HepG2 (cell line): ENCODE measurements around the gene DSG2. TPM values are rescaled to one million over a fixed set of nuclear protein-coding genes. Genes with fewer than 3 reads are reported as not detected.
A peak's percentile ranks its signal among the peaks of the same experiment; 100 is the strongest.

Experiments
- HES4 ChIP-seq: sonication (generic); formaldehyde crosslinking; IDR thresholded peaks from 2 replicates; pipeline ENCODE4 v1.9.0; 2021; ENCODE audit warnings: mild to moderate bottlenecking, missing genetic modification reagents, borderline replicate concordance
- IKZF4 ChIP-seq: sonication (generic); formaldehyde crosslinking; IDR thresholded peaks from 2 replicates; pipeline ENCODE4 v1.5.1; 2020; ENCODE audit warnings: borderline replicate concordance, mild to moderate bottlenecking, low read depth, missing genetic modification reagents; ENCODE audit errors: not compliant biosample characterization
- MAZ ChIP-seq, 2 experiments: sonication (generic) in 1 of 2; formaldehyde crosslinking in 1 of 2; IDR thresholded peaks; 2 replicates each; pipeline versions ENCODE4 v1.5.0 to v1.6.1; 2012 to 2020; ENCODE audit warnings: low read depth in 2 of 2, mild to moderate bottlenecking in 2 of 2, borderline replicate concordance in 1 of 2, improper control_type of control experiment in 1 of 2, low read length in 1 of 2, missing genetic modification reagents in 1 of 2, moderate library complexity in 1 of 2
- POGZ ChIP-seq: sonication (generic); formaldehyde crosslinking; IDR thresholded peaks from 2 replicates; pipeline ENCODE4 v1.4.0; 2020; ENCODE audit warnings: mild to moderate bottlenecking, missing genetic modification reagents
- POLR2G ChIP-seq: fragments of 200-400 bp; formaldehyde crosslinking; IDR thresholded peaks from 2 replicates; pipeline ENCODE4 v1.6.1; 2018; ENCODE audit warnings: mild to moderate bottlenecking, low read depth, low read length, moderate library complexity
- SKI ChIP-seq: fragments of 450-650 bp; IDR thresholded peaks from one replicate; pipeline ENCODE4 v1.6.1; 2018; ENCODE audit warnings: mild to moderate bottlenecking; ENCODE audit not compliant: partially characterized antibody
- TGIF2 ChIP-seq: IDR thresholded peaks from 2 replicates; pipeline ENCODE4 v1.6.1; 2016; ENCODE audit warnings: control low read depth, missing compliant biosample characterization
- ZNF101 ChIP-seq: sonication (generic); formaldehyde crosslinking; IDR thresholded peaks from 2 replicates; pipeline ENCODE4 v1.4.0; 2020; ENCODE audit warnings: mild to moderate bottlenecking, low read depth, missing genetic modification reagents, borderline replicate concordance
- ZNF138 ChIP-seq: sonication (generic); formaldehyde crosslinking; IDR thresholded peaks from 2 replicates; pipeline ENCODE4 v1.5.0; 2020; ENCODE audit warnings: mild to moderate bottlenecking, low read depth, missing genetic modification reagents
- polyA plus RNA-seq, 8 experiments: library from polyadenylated mRNA; depleted of rRNA in 3 of 8; stranded (reverse) in 7 of 8; unstranded in 1 of 8; fragments of >200 nt; fragmentation: Illumina TruSeq in 4 of 8; extraction: Trizol in 4 of 8; gene quantifications; 2 replicates each; pipeline versions ENCODE4 v1.2.1 to v1.2.3, GENCODE V29; 2011 to 2016; ENCODE audit warnings: low read depth in 4 of 8, missing spikeins in 1 of 8, mixed read lengths in 1 of 8; ENCODE audit not compliant: insufficient read depth in 1 of 8
- total RNA-seq, 5 experiments: library from RNA; depleted of rRNA; stranded (reverse); fragments of >200 nt; fragmentation: Illumina TruSeq; extraction: Trizol; gene quantifications; 2 replicates each; pipeline ENCODE4 v1.2.3, GENCODE V29; 2016; ENCODE audit warnings: low read depth in 1 of 5
- TF ChIP-seq, protein P1 (sequence below): conservative IDR thresholded peaks from 2 replicates; pipeline ENCODE4 v1.6.1; 2018; ENCODE audit warnings: missing genetic modification reagents
- TF ChIP-seq, protein P2 (sequence below): sonication (generic); formaldehyde crosslinking; IDR thresholded peaks from 2 replicates; pipeline ENCODE4 v1.4.0; 2020; ENCODE audit warnings: mild to moderate bottlenecking, missing genetic modification reagents
- TF ChIP-seq, protein P3 (sequence below): IDR thresholded peaks from 2 replicates; pipeline ENCODE4 v1.6.1; 2016; ENCODE audit warnings: low read depth, control low read depth
- TF ChIP-seq, protein P4 (sequence below): sonication (generic); formaldehyde crosslinking; IDR thresholded peaks from 2 replicates; pipeline ENCODE4 v1.5.0; 2020; ENCODE audit warnings: missing genetic modification reagents
- TF ChIP-seq, protein P5 (sequence below): sonication (generic); formaldehyde crosslinking; IDR thresholded peaks from 2 replicates; pipeline ENCODE4 v1.4.0; 2020; ENCODE audit warnings: missing genetic modification reagents, borderline replicate concordance

Gene DSG2
- total and polyA plus RNA-seq, 2 of the 13 experiments (the other 11 are each of a cell fraction or from before 2014, with no cell fraction given): 23.3 to 66.7 TPM

DNA sequence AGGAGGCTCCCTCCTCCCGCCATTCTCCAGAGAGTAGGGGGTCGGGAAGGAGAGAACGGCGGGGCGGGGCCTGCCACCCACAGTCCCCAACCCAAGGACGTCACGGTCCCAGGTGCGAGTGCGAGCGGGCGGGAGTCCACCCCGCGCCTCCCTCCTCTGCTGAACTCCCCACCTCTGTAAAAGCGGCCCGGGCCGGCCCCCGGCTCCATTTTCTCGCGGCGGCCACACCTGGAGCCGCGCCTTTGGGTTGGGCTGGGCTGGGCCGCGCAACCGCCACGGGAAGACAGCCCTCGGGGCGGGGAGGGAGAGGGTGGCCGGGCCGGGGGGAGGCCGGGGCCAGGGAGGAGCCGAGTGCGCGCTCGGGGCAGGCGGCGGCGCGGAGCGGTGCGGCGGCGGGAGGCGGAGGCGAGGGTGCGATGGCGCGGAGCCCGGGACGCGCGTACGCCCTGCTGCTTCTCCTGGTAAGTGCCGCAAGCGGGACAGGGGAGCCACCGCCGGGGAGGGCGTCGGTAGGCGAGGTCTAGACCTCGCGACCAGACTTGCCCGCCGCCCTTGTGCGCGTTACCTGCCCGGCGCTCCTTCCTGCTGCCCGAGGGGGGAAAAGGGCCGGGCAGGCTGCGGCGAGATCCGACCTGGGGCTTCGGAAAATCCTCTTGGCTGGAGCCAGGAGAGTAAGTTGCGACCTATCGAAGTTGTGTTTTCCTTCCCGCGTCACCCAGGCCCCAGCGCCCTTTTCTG lies at the start of gene DSG2 (continued):
- TF ChIP-seq HES4 (CRISPR knock-in tag) (peak; percentile 57; the same call in 1 of the 2 replicates), TGIF2 (CRISPR knock-in tag) (peak; percentile 20; the same call in 1 of the 2 replicates), POGZ (CRISPR knock-in tag) (no peak), SKI (no peak), POLR2G (peak; percentile 70), ZNF101 (CRISPR knock-in tag) (no peak), ZNF138 (CRISPR knock-in tag) (no peak), IKZF4 (peak; percentile 65), MAZ (IDR thresholded peaks at IDR 0.05; ENCODE audit: borderline replicate concordance, low read depth, low read length) (no peak), MAZ (CRISPR knock-in tag; IDR thresholded peaks at IDR 0.05; ENCODE audit: low read depth) (peak; percentile 64; the same call in 1 of the 2 replicates)
- TF ChIP-seq, protein P1, sequence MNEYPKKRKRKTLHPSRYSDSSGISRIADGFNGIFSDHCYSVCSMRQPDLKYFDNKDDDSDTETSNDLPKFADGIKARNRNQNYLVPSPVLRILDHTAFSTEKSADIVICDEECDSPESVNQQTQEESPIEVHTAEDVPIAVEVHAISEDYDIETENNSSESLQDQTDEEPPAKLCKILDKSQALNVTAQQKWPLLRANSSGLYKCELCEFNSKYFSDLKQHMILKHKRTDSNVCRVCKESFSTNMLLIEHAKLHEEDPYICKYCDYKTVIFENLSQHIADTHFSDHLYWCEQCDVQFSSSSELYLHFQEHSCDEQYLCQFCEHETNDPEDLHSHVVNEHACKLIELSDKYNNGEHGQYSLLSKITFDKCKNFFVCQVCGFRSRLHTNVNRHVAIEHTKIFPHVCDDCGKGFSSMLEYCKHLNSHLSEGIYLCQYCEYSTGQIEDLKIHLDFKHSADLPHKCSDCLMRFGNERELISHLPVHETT (CRISPR knock-in tag): no peak
- TF ChIP-seq, protein P2, sequence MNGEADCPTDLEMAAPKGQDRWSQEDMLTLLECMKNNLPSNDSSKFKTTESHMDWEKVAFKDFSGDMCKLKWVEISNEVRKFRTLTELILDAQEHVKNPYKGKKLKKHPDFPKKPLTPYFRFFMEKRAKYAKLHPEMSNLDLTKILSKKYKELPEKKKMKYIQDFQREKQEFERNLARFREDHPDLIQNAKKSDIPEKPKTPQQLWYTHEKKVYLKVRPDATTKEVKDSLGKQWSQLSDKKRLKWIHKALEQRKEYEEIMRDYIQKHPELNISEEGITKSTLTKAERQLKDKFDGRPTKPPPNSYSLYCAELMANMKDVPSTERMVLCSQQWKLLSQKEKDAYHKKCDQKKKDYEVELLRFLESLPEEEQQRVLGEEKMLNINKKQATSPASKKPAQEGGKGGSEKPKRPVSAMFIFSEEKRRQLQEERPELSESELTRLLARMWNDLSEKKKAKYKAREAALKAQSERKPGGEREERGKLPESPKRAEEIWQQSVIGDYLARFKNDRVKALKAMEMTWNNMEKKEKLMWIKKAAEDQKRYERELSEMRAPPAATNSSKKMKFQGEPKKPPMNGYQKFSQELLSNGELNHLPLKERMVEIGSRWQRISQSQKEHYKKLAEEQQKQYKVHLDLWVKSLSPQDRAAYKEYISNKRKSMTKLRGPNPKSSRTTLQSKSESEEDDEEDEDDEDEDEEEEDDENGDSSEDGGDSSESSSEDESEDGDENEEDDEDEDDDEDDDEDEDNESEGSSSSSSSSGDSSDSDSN: peak; percentile 11; the same call in 1 of the 2 replicates
- TF ChIP-seq, protein P3, sequence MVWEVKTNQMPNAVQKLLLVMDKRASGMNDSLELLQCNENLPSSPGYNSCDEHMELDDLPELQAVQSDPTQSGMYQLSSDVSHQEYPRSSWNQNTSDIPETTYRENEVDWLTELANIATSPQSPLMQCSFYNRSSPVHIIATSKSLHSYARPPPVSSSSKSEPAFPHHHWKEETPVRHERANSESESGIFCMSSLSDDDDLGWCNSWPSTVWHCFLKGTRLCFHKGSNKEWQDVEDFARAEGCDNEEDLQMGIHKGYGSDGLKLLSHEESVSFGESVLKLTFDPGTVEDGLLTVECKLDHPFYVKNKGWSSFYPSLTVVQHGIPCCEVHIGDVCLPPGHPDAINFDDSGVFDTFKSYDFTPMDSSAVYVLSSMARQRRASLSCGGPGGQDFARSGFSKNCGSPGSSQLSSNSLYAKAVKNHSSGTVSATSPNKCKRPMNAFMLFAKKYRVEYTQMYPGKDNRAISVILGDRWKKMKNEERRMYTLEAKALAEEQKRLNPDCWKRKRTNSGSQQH (CRISPR knock-in tag): no peak
- TF ChIP-seq, protein P4, sequence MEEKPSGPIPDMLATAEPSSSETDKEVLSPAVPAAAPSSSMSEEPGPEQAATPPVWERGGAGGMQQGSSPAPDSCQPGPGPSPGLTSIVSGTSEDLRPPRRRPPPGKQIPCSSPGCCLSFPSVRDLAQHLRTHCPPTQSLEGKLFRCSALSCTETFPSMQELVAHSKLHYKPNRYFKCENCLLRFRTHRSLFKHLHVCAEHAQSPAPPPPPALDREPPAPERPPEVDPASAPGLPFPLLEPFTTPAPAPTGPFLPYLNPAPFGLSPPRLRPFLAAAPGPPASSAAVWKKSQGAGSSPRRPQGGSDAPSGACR (CRISPR knock-in tag): no peak
- TF ChIP-seq, protein P5, sequence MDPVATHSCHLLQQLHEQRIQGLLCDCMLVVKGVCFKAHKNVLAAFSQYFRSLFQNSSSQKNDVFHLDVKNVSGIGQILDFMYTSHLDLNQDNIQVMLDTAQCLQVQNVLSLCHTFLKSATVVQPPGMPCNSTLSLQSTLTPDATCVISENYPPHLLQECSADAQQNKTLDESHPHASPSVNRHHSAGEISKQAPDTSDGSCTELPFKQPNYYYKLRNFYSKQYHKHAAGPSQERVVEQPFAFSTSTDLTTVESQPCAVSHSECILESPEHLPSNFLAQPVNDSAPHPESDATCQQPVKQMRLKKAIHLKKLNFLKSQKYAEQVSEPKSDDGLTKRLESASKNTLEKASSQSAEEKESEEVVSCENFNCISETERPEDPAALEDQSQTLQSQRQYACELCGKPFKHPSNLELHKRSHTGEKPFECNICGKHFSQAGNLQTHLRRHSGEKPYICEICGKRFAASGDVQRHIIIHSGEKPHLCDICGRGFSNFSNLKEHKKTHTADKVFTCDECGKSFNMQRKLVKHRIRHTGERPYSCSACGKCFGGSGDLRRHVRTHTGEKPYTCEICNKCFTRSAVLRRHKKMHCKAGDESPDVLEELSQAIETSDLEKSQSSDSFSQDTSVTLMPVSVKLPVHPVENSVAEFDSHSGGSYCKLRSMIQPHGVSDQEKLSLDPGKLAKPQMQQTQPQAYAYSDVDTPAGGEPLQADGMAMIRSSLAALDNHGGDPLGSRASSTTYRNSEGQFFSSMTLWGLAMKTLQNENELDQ: no peak
